ENCODE measurements around the gene CTSF. TPM values are rescaled to one million over a fixed set of nuclear protein-coding genes. Genes with fewer than 3 reads are reported as not detected.
"Not testable (repeated sequence)": the region's sequence is repeated elsewhere in the genome, so short reads cannot be mapped to it uniquely, and the experiment has no call there.

CTSF gene
- total RNA-seq: 1 to 10 TPM; 1.3 to 2.0 TPM

GRCh38 chr11:66568124-66568916 is at the start of gene CTSF:
Gene CTSF (minus strand): TSS chr11:66568606. CDS start chr11:66568486, 120 bp downstream.
- ATAC-seq (peak; percentile 96), DNase-seq (peak; percentile 79)
- ChIA-PET POLR2A (interaction anchor here (0.8 to 1.1 kb wide), 2 partner anchors 51 to 107 kb away, joined by 3 to 4 read pairs; no protein-coding TSS in a partner anchor), CTCF (interaction anchor here (0.9 to 3.6 kb wide), 7 partner anchors 11 to 272 kb away, joined by 3 to 26 read pairs (median 5); partner anchors contain the start of genes ACTN3, MRPL11 and ZDHHC24)
- intact Hi-C loops (cut with DNase I, micrococcal nuclease): no loop called here
- Mint-ChIP-seq H3K27ac (no peak within 1 kb of the TSS), H3K4me1 (peaks cover 3% of the 10 kb centered on the region), H3K9me3 (ENCODE audit: low read depth) (no peaks in the 10 kb centered on the region), H3K4me3 (peak within 1 kb of the TSS; percentile 64), H3K27me3 (no peaks in the 10 kb centered on the region), H3K36me3 (ENCODE audit: low read depth) (no peaks in the 10 kb centered on the region)

- intact Hi-C loops (cut with DNase I, micrococcal nuclease): loop anchor here (1.0 to 5.0 kb wide), 7 partner anchors 38 to 672 kb away; partner anchors contain the start of genes ANKRD13D (in 1 of the 2), BRMS1 (in 1 of the 2), DPP3 (in 1 of the 2) and NPAS4 (in 1 of the 2)
- Mint-ChIP-seq H3K27me3 (no peaks in the 10 kb centered on the region), H3K4me1 (peaks cover 37% of the 10 kb centered on the region), H3K9me3 (ENCODE audit: low read depth) (no peaks in the 10 kb centered on the region), H3K4me3 (peak overlapping the region; percentile 89), H3K36me3 (ENCODE audit: low read depth) (peaks cover 64% of the 10 kb centered on the region), H3K27ac (peak overlapping the region; percentile 97)
- ATAC-seq: no peak
- ChIA-PET POLR2A (interaction anchor here (0.6 to 2.4 kb wide), 12 partner anchors 7 to 783 kb away, joined by 3 to 44 read pairs (median 4); partner anchors contain the start of genes BBS1, CCDC87, CCS and CD248), CTCF (interaction anchor here (0.7 to 1.3 kb wide), 7 partner anchors 20 to 255 kb away, joined by 3 to 6 read pairs (median 3); partner anchors contain the start of genes RBM4, RBM4B and ZDHHC24)
- DNase-seq: peak; percentile 29
Measured at GRCh38 chr11:66617155-66617834, 48.9 kb upstream of the CTSF start.

GRCh38 chr11:66616379-66617154 is 48.2 kb upstream of the CTSF start, which contains the start of gene RBM14:
Gene RBM14 (plus strand): TSS chr11:66616630. CDS start chr11:66616721, 91 bp downstream.
- Mint-ChIP-seq H3K27me3 (no peaks in the 10 kb centered on the region), H3K27ac (peak within 1 kb of the TSS; percentile 97), H3K4me1 (peaks cover 31% of the 10 kb centered on the region), H3K4me3 (peak within 1 kb of the TSS; percentile 89), H3K36me3 (ENCODE audit: low read depth) (peaks cover 57% of the 10 kb centered on the region), H3K9me3 (ENCODE audit: low read depth) (no peaks in the 10 kb centered on the region)
- CTCF ChIA-PET: interaction anchor here (0.6 to 1.3 kb wide), 4 partner anchors 22 to 144 kb away, joined by 3 to 6 read pairs (median 4); partner anchors contain the start of genes RBM4 and RBM4B
- POLR2A ChIA-PET: interaction anchor here (0.5 to 2.4 kb wide), 17 partner anchors 8 to 300 kb away, joined by 3 to 44 read pairs (median 4); partner anchors contain the start of genes CCDC87, CCS, CD248 and MRPL11
- ATAC-seq: peak; percentile 98
- intact Hi-C loops (cut with DNase I, micrococcal nuclease): loop anchor here (1.0 to 5.0 kb wide), 21 partner anchors 22 to 892 kb away; partner anchors contain the start of genes ACTN3 (in 2 of the 2), CCDC87 (in 2 of the 2), CCS (in 2 of the 2) and DPP3 (in 2 of the 2)
- peak; percentile 99 for DNase-seq

- CTCF ChIA-PET: interaction anchor here (0.7 to 1.5 kb wide), 2 partner anchors 24 to 44 kb away, joined by 3 to 4 read pairs; no protein-coding TSS in a partner anchor
- H3K27ac Mint-ChIP-seq: no peak overlapping the region
- ATAC-seq: no peak
- peaks cover 37% of the 10 kb centered on the region for H3K36me3 Mint-ChIP-seq (ENCODE audit: low read depth)
- H3K4me3 Mint-ChIP-seq: no peak overlapping the region
- no peak for DNase-seq
- intact Hi-C loops (cut with DNase I, micrococcal nuclease): no loop called here
- H3K27me3 Mint-ChIP-seq: no peaks in the 10 kb centered on the region
- POLR2A ChIA-PET: interaction anchor here (0.6 kb wide), 2 partner anchors 11 to 269 kb away, joined by 3 to 10 read pairs; no protein-coding TSS in a partner anchor
- H3K4me1 Mint-ChIP-seq: peaks cover 20% of the 10 kb centered on the region
- no peaks in the 10 kb centered on the region for H3K9me3 Mint-ChIP-seq (ENCODE audit: low read depth)
Measured at GRCh38 chr11:66614073-66614472, 45.7 kb upstream of the CTSF start.

GRCh38 chr11:66612458-66612857 is 44.1 kb upstream of the CTSF start:
- Mint-ChIP-seq H3K27ac (no peak overlapping the region), H3K9me3 (ENCODE audit: low read depth) (no peaks in the 10 kb centered on the region), H3K27me3 (no peaks in the 10 kb centered on the region), H3K4me3 (no peak overlapping the region), H3K4me1 (peaks cover 12% of the 10 kb centered on the region), H3K36me3 (ENCODE audit: low read depth) (peaks cover 21% of the 10 kb centered on the region)
- intact Hi-C loops (cut with DNase I, micrococcal nuclease): no loop called here
- ChIA-PET CTCF (interaction anchor here (0.6 to 1.5 kb wide), 3 partner anchors 14 to 669 kb away, joined by 3 read pairs; no protein-coding TSS in a partner anchor), POLR2A (no interaction called here)
- ATAC-seq: no peak
- DNase-seq: no peak

GRCh38 chr11:66609721-66610617 is 41.6 kb upstream of the CTSF start:
- Mint-ChIP-seq H3K36me3 (ENCODE audit: low read depth) (peaks cover 2% of the 10 kb centered on the region), H3K27ac (no peak overlapping the region), H3K27me3 (no peaks in the 10 kb centered on the region), H3K9me3 (ENCODE audit: low read depth) (no peaks in the 10 kb centered on the region), H3K4me3 (no peak overlapping the region), H3K4me1 (peaks cover 8% of the 10 kb centered on the region)
- ATAC-seq (peak; percentile 47), DNase-seq (no peak)
- intact Hi-C loops (cut with DNase I, micrococcal nuclease): no loop called here
- ChIA-PET POLR2A (interaction anchor here (0.9 kb wide), 1 partner anchor 9 kb away, joined by 3 read pairs; no protein-coding TSS in a partner anchor), CTCF (interaction anchor here (0.6 kb wide), 1 partner anchor 271 kb away, joined by 3 read pairs; no protein-coding TSS in a partner anchor)

- no peak overlapping the region for H3K4me3 Mint-ChIP-seq
- H3K36me3 Mint-ChIP-seq (ENCODE audit: low read depth): peaks cover 4% of the 10 kb centered on the region
- ATAC-seq (no peak), DNase-seq (no peak)
- intact Hi-C loops (cut with DNase I, micrococcal nuclease): no loop called here
- POLR2A ChIA-PET: interaction anchor here (0.7 to 0.8 kb wide), 2 partner anchors 9 to 22 kb away, joined by 3 to 4 read pairs; partner anchors contain the start of gene RBM14
- no peaks in the 10 kb centered on the region for H3K9me3 Mint-ChIP-seq (ENCODE audit: low read depth)
- peaks cover 8% of the 10 kb centered on the region for H3K4me1 Mint-ChIP-seq
- H3K27ac Mint-ChIP-seq: no peak overlapping the region
- H3K27me3 Mint-ChIP-seq: no peaks in the 10 kb centered on the region
- CTCF ChIA-PET: interaction anchor here (0.8 kb wide), 1 partner anchor 14 kb away, joined by 5 read pairs; no protein-coding TSS in a partner anchor
Measured at GRCh38 chr11:66607126-66607834, 38.9 kb upstream of the CTSF start.

- ATAC-seq; H3K4me3 Mint-ChIP-seq; DNase-seq; H3K27me3 Mint-ChIP-seq; H3K4me1 Mint-ChIP-seq; intact Hi-C loops (cut with DNase I, micrococcal nuclease); H3K27ac Mint-ChIP-seq; H3K9me3 Mint-ChIP-seq (ENCODE audit: low read depth); H3K36me3 Mint-ChIP-seq (ENCODE audit: low read depth): not testable (repeated sequence)
- CTCF ChIA-PET: interaction anchor here (0.8 kb wide), 1 partner anchor 15 kb away, joined by 5 read pairs; no protein-coding TSS in a partner anchor
- POLR2A ChIA-PET: interaction anchor here (0.8 kb wide), 1 partner anchor 10 kb away, joined by 3 read pairs; the partner anchor contains the start of gene RBM14
Measured at GRCh38 chr11:66606608-66607007, 38.2 kb upstream of the CTSF start.

GRCh38 chr11:66604155-66604554 is 35.7 kb upstream of the CTSF start:
- peaks cover 8% of the 10 kb centered on the region for H3K36me3 Mint-ChIP-seq (ENCODE audit: low read depth)
- H3K9me3 Mint-ChIP-seq (ENCODE audit: low read depth): no peaks in the 10 kb centered on the region
- CTCF ChIA-PET: no interaction called here

More at GRCh38 chr11:66604155-66604554, 35.7 kb upstream of the CTSF start:
- H3K27ac Mint-ChIP-seq: no peak overlapping the region
- intact Hi-C loops (cut with DNase I, micrococcal nuclease): no loop called here
- H3K4me3 Mint-ChIP-seq: no peak overlapping the region
- ATAC-seq: no peak
- no peaks in the 10 kb centered on the region for H3K4me1 Mint-ChIP-seq
- no peaks in the 10 kb centered on the region for H3K27me3 Mint-ChIP-seq
- no peak for DNase-seq
- POLR2A ChIA-PET: interaction anchor here (0.5 kb wide), 1 partner anchor 52 kb away, joined by 8 read pairs; no protein-coding TSS in a partner anchor
